ENCODE measurements around the gene LIPM.

LIPM gene, protein sequence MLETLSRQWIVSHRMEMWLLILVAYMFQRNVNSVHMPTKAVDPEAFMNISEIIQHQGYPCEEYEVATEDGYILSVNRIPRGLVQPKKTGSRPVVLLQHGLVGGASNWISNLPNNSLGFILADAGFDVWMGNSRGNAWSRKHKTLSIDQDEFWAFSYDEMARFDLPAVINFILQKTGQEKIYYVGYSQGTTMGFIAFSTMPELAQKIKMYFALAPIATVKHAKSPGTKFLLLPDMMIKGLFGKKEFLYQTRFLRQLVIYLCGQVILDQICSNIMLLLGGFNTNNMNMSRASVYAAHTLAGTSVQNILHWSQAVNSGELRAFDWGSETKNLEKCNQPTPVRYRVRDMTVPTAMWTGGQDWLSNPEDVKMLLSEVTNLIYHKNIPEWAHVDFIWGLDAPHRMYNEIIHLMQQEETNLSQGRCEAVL

GRCh38 chr10:88802523-88803285 is at the start of gene LIPM:
Gene LIPM (plus strand): TSS chr10:88802730. CDS start chr10:88802897, 167 bp downstream.
- intact Hi-C loops (cut with DNase I), result no loop called here
- no peak for DNase-seq

DNA sequence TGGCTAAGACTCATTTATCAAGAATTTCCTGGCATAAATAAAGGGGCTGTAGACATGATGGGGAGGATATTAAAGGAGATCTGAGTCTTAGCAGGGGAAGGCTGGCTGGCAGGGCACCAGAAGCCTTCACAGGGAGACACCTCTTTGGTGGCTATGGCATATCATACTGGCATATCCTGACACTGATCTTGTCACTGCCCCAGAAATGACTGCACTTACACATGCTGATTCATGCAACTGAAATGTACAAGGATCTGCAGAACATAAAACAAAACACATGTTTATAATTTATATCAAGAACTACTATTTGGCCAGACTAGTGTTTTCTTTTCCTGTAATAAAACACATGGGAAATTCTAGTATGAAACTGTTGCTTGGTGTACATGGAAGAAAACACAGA is 48.2 kb upstream of the LIPM start:
- DNase-seq, result no peak
- intact Hi-C loops (cut with DNase I), result no loop called here

DNA sequence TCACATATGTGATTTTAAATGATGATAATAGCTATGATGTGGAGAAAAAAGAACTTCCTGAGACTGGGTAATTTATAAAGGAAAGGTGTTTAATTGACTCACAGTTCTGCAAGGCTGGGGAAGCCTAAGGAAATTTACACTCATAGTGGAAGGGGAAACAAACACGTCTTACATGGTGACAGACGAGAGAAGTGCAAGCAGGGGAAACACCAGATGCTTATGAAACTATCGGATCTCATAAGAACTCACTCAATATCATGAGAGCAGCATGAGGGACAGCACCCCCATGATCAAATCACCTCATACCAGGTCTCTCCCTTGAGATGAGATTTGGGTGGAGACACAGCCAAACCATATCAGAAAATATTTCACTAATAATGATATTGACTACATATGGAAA is 46.8 kb upstream of the LIPM start:
- DNase-seq, result no peak
- intact Hi-C loops (cut with DNase I), result no loop called here

- intact Hi-C loops (cut with DNase I), result no loop called here
- DNase-seq, result no peak
Observed at GRCh38 chr10:88756660-88757059, 45.9 kb upstream of the LIPM start.

DNA sequence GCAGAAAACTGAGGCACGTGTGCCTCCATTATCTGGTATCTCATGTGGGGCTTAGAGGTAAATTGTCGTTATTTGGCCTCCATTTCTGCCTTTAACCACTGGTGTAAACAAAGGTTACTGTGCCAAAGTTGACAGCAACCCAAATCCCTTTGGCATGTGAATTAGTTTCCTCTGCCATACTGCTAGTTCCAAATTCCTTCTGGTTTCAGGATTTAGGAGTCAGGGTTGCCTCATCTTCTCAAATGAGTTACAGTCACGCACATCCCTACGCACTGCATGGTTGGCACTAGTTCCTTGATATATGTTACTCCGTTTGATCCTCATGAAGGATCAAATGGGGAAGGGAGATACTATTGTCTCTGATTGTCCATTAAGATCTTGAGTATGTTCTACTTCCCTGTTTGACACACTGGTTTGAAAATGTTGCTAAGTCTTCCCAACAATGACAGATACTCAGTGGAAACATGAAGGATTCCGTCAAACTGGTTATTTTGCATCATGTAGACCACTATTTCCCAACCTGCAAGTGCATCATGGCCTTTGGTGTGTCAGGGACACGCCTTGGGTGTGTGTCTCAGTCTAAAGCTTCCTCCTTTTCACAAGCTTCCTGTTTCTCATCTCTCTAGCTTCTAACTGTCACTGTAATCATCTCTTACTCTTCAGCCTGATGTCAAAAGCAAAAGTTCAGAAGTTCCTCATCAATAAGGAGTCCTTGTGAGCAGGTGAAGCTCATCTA is 43.0 kb upstream of the LIPM start, which contains the start of gene LIPN:
Gene LIPN (plus strand): TSS at position 655 of the 736 bp plus-strand sequence. CDS start 1,386 bp downstream, outside the sequence.
- intact Hi-C loops (cut with DNase I), result no loop called here
- DNase-seq, result peak in 1 of 10 donors; percentile 59

DNA sequence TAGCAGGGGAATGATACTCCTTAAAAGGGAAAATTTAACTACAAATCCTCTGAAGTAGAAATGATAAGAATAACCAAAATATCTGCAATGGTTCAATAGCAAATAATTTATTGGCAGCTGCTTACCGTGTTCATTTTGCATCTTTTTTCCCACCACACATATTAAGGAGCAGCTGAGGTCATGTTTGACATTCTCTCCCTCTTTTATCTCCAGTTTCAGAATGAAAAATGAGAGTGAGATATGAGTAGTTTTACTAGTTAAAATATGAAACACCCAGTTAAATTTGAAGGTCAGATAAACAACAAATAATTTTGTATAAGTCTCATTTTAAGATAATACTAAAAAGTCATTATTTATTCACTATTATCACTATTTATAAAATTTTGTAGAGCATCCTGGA is 39.6 kb upstream of the LIPM start:
- intact Hi-C loops (cut with DNase I), result no loop called here
- DNase-seq, result no peak

GRCh38 chr10:88763441-88763840 is 39.1 kb upstream of the LIPM start:
- DNase-seq, result no peak
- intact Hi-C loops (cut with DNase I), result no loop called here

DNA sequence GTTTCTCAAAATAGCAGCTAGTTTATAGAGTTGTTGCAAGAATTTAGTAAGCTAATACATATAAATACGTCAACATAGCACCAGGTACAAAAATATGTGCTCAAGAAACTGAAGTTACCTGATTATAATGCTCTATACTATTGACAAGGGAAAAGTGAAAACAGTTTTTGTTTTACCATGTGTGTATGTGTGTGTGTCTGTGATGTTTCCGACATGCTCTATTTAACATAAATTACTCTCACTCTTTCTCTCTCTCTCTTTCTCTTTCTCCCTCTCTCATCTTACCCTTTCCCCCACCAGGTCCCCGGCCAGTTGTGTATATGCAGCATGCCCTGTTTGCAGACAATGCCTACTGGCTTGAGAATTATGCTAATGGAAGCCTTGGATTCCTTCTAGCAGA is 38.4 kb upstream of the LIPM start:
- no peak for DNase-seq
- intact Hi-C loops (cut with DNase I), result no loop called here

DNA sequence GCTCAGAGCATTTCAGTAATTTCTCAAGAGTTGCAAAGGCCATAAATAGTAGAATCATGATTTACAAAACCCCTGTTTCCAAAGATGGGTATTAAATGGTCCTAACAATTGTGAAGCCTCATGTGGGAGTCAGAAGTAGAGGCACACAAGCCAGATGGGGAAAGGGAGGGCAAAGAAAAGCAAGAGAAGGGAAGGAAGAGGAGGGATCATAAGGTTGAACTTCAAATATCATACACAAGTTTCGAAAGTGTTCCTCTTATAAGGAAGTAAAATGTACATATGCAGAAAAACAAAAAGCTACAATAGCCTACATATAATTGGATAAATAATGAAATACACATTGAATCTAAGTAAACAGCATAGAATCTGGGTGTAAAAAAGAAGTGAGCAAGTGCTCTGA is 36.7 kb upstream of the LIPM start:
- no peak for DNase-seq
- intact Hi-C loops (cut with DNase I), result no loop called here

GRCh38 chr10:88769384-88769783 is 33.1 kb upstream of the LIPM start:
- intact Hi-C loops (cut with DNase I), result no loop called here
- DNase-seq, result no peak

DNA sequence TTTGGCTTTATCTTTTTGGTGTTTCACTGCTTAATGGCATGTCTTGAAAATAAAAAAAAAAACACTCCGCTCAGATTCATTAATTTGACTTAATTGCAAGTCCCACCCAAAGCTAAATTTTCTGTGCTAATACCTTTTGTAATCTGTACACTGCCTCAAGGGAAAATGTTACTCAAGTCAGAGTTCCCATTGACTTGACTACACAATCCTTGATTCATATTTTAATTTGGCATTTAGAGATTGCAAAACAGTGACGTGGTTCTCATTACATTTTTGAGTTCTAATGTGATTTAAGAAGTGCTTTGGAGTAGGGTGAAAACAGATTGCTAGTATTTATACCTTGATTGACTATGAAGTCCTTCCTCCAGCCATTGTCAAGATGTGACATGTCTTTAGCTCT is 21.3 kb upstream of the LIPM start:
- intact Hi-C loops (cut with DNase I), result no loop called here
- DNase-seq, result no peak

DNA sequence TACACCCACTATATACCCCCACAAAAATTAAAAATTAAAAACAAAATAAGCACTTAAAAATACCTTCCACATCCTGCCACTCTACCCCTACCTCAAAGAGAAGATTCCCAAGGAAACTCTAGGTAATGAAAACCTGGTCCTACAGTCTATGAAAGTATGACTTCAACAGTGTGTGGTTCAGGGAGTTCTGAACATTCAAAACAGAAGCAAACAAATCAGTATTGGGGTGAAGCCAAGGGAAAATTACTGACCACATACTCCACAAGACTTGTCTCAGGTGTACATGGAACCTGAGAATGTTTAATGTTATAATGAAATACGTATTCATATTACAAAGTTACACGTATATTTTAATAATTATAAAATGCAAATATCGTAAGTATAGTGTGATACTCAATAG is 20.3 kb upstream of the LIPM start:
- no peak for DNase-seq
- intact Hi-C loops (cut with DNase I), result no loop called here

GRCh38 chr10:88783724-88784123 is 18.8 kb upstream of the LIPM start:
- DNase-seq, result no peak
- intact Hi-C loops (cut with DNase I), result no loop called here

DNA sequence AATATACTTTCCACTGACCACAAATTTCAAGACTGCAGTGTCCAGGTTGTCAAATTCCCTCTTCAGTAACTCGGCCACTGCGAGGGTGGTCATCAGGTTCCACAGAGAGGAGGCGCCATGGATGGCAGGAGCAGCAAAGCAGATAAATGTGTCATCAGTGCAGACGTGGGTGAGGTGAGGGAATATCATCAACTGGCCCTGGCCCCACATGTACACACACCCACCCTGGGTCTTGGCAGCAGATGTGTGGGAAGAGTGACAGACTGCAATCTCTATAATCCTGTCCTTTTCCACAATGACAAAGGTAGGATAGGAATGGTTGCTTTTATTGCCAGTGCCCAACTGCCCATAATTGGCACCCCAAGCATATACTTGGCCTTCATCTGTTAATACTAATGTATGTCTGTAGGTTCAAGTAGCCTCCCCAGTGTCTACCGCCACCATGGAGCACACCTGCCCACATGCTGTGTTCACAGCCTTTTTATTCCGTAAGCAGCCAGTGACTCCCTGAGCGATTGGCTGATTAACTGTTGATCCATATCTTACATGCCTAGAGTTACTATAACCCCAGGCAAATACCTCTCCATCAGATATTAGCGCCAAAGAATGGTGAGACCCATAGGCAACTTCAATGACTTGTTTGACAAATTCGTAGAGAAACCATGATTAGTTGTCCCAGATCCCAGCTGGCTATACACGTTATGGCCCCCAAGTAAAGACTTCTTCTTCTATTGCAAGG is 16.3 kb upstream of the LIPM start:
- intact Hi-C loops (cut with DNase I), result no loop called here
- DNase-seq, result no peak

- no peak for DNase-seq
- intact Hi-C loops (cut with DNase I), result no loop called here
Observed at GRCh38 chr10:88787463-88787862, 15.1 kb upstream of the LIPM start.

DNA sequence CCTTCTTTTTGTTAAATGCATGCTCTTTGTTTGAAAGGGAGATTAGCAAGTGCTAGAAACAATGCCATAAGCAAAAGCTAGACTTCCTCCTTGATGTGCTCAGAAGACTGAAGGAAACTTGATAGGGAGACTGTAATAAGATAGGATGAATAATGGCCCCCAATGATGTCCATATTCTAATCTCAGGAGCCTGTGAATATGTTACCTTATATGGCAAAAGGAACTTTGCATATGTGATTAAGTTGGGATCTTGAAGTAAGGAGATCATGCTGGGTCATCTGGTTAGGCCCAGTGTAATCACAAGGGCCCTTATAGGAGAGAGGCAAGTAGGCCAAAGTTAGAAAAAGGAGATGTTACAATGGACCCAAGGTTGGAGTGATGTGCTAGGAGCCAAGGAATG is 13.6 kb upstream of the LIPM start:
- no peak for DNase-seq
- intact Hi-C loops (cut with DNase I), result no loop called here

DNA sequence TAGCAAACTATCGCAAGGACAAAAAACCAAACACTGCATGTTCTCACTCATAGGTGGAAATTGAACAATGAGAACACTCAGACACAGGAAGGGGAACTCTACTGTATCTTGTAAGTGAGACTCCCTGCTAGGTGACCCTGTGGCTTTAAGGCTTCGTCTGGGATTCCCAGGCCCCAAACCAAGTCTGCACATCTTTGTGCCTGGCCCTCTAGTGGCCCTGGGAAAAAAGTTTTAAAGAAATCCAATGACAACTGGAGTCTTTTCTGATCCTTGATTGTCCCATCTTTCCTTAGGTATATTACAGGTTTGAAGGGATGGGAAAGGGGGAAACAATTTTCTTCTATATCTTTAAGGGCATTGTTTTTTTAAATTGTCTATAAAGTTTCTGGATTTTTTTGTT is 10.6 kb upstream of the LIPM start:
- no peak for DNase-seq
- intact Hi-C loops (cut with DNase I), result no loop called here

DNA sequence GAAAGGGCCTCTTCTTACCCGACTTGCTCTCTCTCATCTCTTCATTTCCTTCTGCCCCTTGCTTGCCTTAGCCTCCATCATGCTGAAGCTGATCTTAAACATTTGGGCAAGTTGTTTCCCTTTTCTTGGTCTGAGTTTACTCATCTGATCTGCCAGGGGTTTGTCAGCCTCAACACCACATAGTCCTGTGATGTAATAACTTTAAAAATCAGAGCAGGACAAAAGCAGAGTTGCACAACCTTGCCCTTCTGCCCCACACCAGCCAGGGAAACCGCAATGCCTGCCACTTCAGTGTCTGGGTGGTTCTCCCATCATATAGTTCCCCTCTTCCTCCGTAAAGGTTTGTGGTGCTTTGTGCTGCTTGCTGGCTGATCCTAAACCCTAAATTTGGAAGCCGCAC is 9.9 kb upstream of the LIPM start:
- peak in 6 of 10 donors; percentile 5 to 81 (median 19) for DNase-seq
- intact Hi-C loops (cut with DNase I), result no loop called here

- no peak for DNase-seq
- intact Hi-C loops (cut with DNase I), result no loop called here
Observed at GRCh38 chr10:88793712-88794299, 8.7 kb upstream of the LIPM start.

DNA sequence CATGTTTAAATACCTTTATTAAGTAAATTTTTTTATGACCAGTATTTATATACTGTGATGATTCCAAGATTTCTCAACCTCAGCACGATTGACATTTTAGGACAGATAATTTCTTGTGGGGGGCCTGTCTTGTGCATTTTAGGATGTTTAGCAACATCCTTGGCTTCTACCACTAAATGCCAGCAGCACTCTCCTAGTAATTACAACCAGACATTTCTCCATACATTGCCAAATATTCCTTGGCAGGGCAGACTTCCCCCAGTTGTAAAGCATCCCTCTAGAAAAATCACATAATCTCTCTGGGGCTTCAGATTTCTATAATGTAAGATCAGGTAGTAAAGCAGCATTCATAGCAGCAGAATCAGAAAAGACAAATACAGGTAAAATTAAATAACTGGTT is 7.8 kb upstream of the LIPM start:
- intact Hi-C loops (cut with DNase I), result no loop called here
- no peak for DNase-seq

Measured in posterior cingulate gyrus (tissue), 11 donors.